ENCODE data around the gene CSNK1G3.

GRCh38 chr5:123554601-123555000, 42.6 kb downstream of the CSNK1G3 start:
- TF ChIP-seq CTCF (IDR thresholded peaks at IDR 0.05) (0 out of 2 replicates have a peak, but pooled peaks have one; percentile 9), ZFX (IDR thresholded peaks at IDR 0.05; ENCODE audit: borderline replicate concordance) (no peak)
